NCI-H82 treated with DMSO at 0.1 percent for 48 hours (cell line): ENCODE data around the gene IL2RG.

ENCODE experiments used
- DNase-seq: peaks from one replicate; lab custom pipeline; 2025; ENCODE audit not compliant: unreplicated experiment; lab: John Stamatoyannopoulos, UW

IL2RG gene

GRCh38 chrX:71111141-71111843 is at the start of gene IL2RG:
IL2RG (minus strand) TSS chrX:71111577; CDS start chrX:71111539, 38 bp downstream.
- peak; percentile 11 for DNase-seq

- no peak for DNase-seq
Measured at GRCh38 chrX:71160475-71160874, 49.1 kb upstream of the IL2RG start.

GRCh38 chrX:71159335-71159734 is 48.0 kb upstream of the IL2RG start:
- no peak for DNase-seq

- no peak for DNase-seq
Measured at GRCh38 chrX:71158603-71159002, 47.2 kb upstream of the IL2RG start.

GRCh38 chrX:71154641-71155040 is 43.3 kb upstream of the IL2RG start:
- DNase-seq: no peak

- DNase-seq: no peak
Measured at GRCh38 chrX:71154196-71154595, 42.8 kb upstream of the IL2RG start.

- no peak for DNase-seq
Measured at GRCh38 chrX:71151366-71151765, 40.0 kb upstream of the IL2RG start.

GRCh38 chrX:71148278-71148663 is 36.9 kb upstream of the IL2RG start:
- DNase-seq: no peak

- DNase-seq: no peak
Measured at GRCh38 chrX:71147496-71148277, 36.3 kb upstream of the IL2RG start.

GRCh38 chrX:71144651-71145050 is 33.3 kb upstream of the IL2RG start, which contains the start of gene NLGN3:
NLGN3 (plus strand) TSS chrX:71144841; CDS start chrX:71147750, 2,909 bp downstream.
- DNase-seq: no peak

- DNase-seq: no peak
Measured at GRCh38 chrX:71143508-71143907, 32.1 kb upstream of the IL2RG start.

GRCh38 chrX:71140440-71140839 is 29.1 kb upstream of the IL2RG start:
- DNase-seq: no peak

- DNase-seq: no peak
Measured at GRCh38 chrX:71131510-71131909, 20.1 kb upstream of the IL2RG start.

GRCh38 chrX:71128915-71129765 is 17.8 kb upstream of the IL2RG start:
- no peak for DNase-seq

- no peak for DNase-seq
Measured at GRCh38 chrX:71128166-71128833, 16.9 kb upstream of the IL2RG start.

- no peak for DNase-seq
Measured at GRCh38 chrX:71118985-71119535, 7.7 kb upstream of the IL2RG start.

GRCh38 chrX:71118032-71118984 is 6.9 kb upstream of the IL2RG start, which contains the start of gene MED12:
MED12 (plus strand) TSS chrX:71118596; CDS start chrX:71118755, 159 bp downstream.
- DNase-seq: peak; percentile 48

- no peak for DNase-seq
Measured at GRCh38 chrX:71117358-71117757, 6.0 kb upstream of the IL2RG start.

GRCh38 chrX:71111921-71112431 is 599 bp upstream of the IL2RG start:
- no peak for DNase-seq
